ENCODE measurements around the gene NELL1.

GRCh38 chr11:20876738-20877137, 207.4 kb downstream of the NELL1 start:
- TF ChIP-seq CTCF (conservative IDR thresholded peaks at IDR 0.05 in 1 of 2, IDR thresholded peaks at IDR 0.05 in 1 of 2; ENCODE audit: extremely low read depth in 1 of 2, insufficient read depth in 1 of 2, low read depth in 1 of 2, low read length in 2 of 2), result no peak
- TF ChIP-seq EZH2 (IDR thresholded peaks at IDR 0.05; ENCODE audit: borderline replicate concordance, low read length), result no peak

Data from mammary epithelial cell (primary cell).